Neural cell (in vitro differentiated cells): ENCODE measurements around the gene RPS17. TPM values are rescaled to one million over a fixed set of nuclear protein-coding genes. Genes with fewer than 3 reads are reported as not detected.
A peak's percentile ranks its signal among the peaks of the same experiment; 100 is the strongest.

Source experiments
- H2AFZ ChIP-seq: fragments of 200-600, 300-800 bp; sonication (generic), shearing (Covaris generic); 2 replicates; pipeline ENCODE4 v1.6.0; 2014; ENCODE audit warnings: low read depth, mild to moderate bottlenecking, antibody characterized with exemption, low read length, moderate library complexity
- H3F3A ChIP-seq: fragments of 200-600 bp; shearing (Covaris generic); 2 replicates; pipeline ENCODE4 v1.6.1; 2016; ENCODE audit warnings: mild to moderate bottlenecking, moderate library complexity, mixed read lengths, antibody characterized with exemption, low read length; ENCODE audit not compliant: insufficient read depth, poor library complexity, severe bottlenecking
- H3K27ac ChIP-seq: fragments of 200-600, 300-800 bp; sonication (generic), shearing (Covaris generic); 2 replicates; pipeline ENCODE4 v1.5.1; 2014; ENCODE audit warnings: mild to moderate bottlenecking, low read length, moderate library complexity
- H3K27me3 ChIP-seq: fragments of 300-800, 200-600 bp; sonication (generic), shearing (Covaris generic); 2 replicates; pipeline ENCODE4 v1.6.0; 2014; ENCODE audit warnings: mild to moderate bottlenecking, low read depth, low read length, moderate library complexity; ENCODE audit not compliant: insufficient read depth
- H3K36me3 ChIP-seq: fragments of 300-800, 200-600 bp; sonication (generic), shearing (Covaris generic); 2 replicates; pipeline ENCODE4 v1.5.1; 2014; ENCODE audit warnings: mild to moderate bottlenecking, antibody characterized with exemption, low read length, moderate library complexity; ENCODE audit not compliant: insufficient read depth
- H3K4me2 ChIP-seq: fragments of 300-800, 200-600 bp; sonication (generic), shearing (Covaris generic); 2 replicates; pipeline ENCODE4 v1.6.0; 2014; ENCODE audit warnings: mild to moderate bottlenecking, low read length
- H3K4me3 ChIP-seq: fragments of 300-800, 200-600 bp; sonication (generic), shearing (Covaris generic); 2 replicates; pipeline ENCODE4 v1.5.1; 2014; ENCODE audit warnings: mild to moderate bottlenecking, low read length, moderate library complexity
- H3K79me2 ChIP-seq: fragments of 200-600 bp; shearing (Covaris generic); replicated peaks from 2 replicates; pipeline ENCODE4 v1.6.0; 2014; ENCODE audit warnings: mild to moderate bottlenecking, low read length, moderate library complexity; ENCODE audit not compliant: insufficient read depth
- H3K9ac ChIP-seq: fragments of 300-800, 200-600 bp; sonication (generic), shearing (Covaris generic); 2 replicates; pipeline ENCODE4 v1.6.1; 2016; ENCODE audit warnings: mild to moderate bottlenecking, low read length, mixed read lengths
- H3K9me2 ChIP-seq: fragments of 200-600 bp; shearing (Covaris generic); 2 replicates; pipeline ENCODE4 v1.6.1; 2016; ENCODE audit warnings: mild to moderate bottlenecking, low read length, mixed read lengths; ENCODE audit not compliant: insufficient read depth
- H3K9me3 ChIP-seq: fragments of 200-600, 300-800 bp; sonication (generic), shearing (Covaris generic); 2 replicates; pipeline ENCODE4 v1.6.1; 2016; ENCODE audit warnings: mild to moderate bottlenecking, mixed run types, low read length, moderate library complexity, mixed read lengths
- H4K20me1 ChIP-seq: fragments of 200-600 bp; shearing (Covaris generic); 2 replicates; pipeline ENCODE4 v1.6.1; 2016; ENCODE audit warnings: mild to moderate bottlenecking, mixed run types; ENCODE audit not compliant: insufficient read depth
- EP300 ChIP-seq: fragments of 450-650 bp; conservative IDR thresholded peaks from 2 replicates; pipeline ENCODE4 v1.6.1; 2014; ENCODE audit warnings: antibody characterized with exemption, mild to moderate bottlenecking, moderate library complexity; ENCODE audit not compliant: poor library complexity, severe bottlenecking
- EZH2 ChIP-seq: fragments of 200-600, 300-800 bp; shearing (Covaris generic), sonication (generic); IDR thresholded peaks from 2 replicates; pipeline ENCODE4 v1.6.1; 2014; ENCODE audit warnings: antibody characterized with exemption, low read length, borderline replicate concordance, mild to moderate bottlenecking; ENCODE audit not compliant: insufficient read depth, poor library complexity, severe bottlenecking
- MXI1 ChIP-seq: fragments of 450-650 bp; conservative IDR thresholded peaks from 2 replicates; pipeline ENCODE4 v1.6.1; 2014; ENCODE audit warnings: antibody characterized with exemption, mild to moderate bottlenecking; ENCODE audit not compliant: poor library complexity, severe bottlenecking
- POLR2AphosphoS5 ChIP-seq: IDR thresholded peaks from 2 replicates; pipeline ENCODE4 v1.6.1; 2012
- RAD21 ChIP-seq: fragments of 450-650 bp; conservative IDR thresholded peaks from 2 replicates; pipeline ENCODE4 v1.6.1; 2014; ENCODE audit warnings: antibody characterized with exemption, mild to moderate bottlenecking, moderate library complexity
- SMC3 ChIP-seq: fragments of 450-650 bp; conservative IDR thresholded peaks from 2 replicates; pipeline ENCODE4 v1.6.1; 2014; ENCODE audit warnings: antibody characterized with exemption, mild to moderate bottlenecking, moderate library complexity; ENCODE audit not compliant: poor library complexity
- polyA plus RNA-seq: library from polyadenylated mRNA; depleted of rRNA; stranded (reverse); fragments of >200 nt; gene quantifications from 2 replicates; pipeline ENCODE4 v1.2.3, GENCODE V29; 2014
- TF ChIP-seq, protein P1 (sequence below): IDR thresholded peaks from 2 replicates; pipeline ENCODE4 v1.6.1; 2012; ENCODE audit warnings: borderline replicate concordance
- TF ChIP-seq, protein P2 (sequence below): fragments of 450-650 bp; IDR thresholded peaks from 2 replicates; pipeline ENCODE4 v1.5.1; 2014; ENCODE audit warnings: antibody characterized with exemption, mild to moderate bottlenecking, moderate library complexity; ENCODE audit not compliant: poor library complexity, severe bottlenecking

The RPS17 gene
- polyA plus RNA-seq, 1 donor from 2014 or later = 2,561 TPM

DNA sequence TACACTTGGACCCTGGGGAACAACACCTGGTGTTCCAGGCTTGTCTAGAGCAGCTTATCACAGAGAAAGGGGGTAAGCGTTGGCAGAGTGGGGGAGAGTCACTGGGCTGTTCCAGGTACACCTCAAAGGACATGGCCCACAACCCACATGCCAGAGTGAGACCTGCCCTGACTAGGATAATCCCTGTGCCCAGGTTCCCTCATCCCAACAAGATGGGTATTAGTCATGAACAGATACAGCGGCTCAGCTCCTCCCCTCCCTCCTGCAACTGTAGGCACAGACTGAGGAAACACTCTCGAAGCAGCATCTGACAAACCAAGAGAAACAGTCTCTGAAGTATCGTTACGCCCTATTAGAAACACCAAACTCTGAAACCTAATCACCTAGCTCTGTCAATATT lies 32.1 kb upstream of the RPS17 start:
- Histone ChIP-seq H3K36me3 (no peaks in the 10 kb centered on the region), H3F3A (no peaks in the 10 kb centered on the region), H2AFZ (no peak overlapping the region), H3K4me2 (no peak overlapping the region), H3K9ac (peak overlapping the region; percentile 59), H3K27me3 (no peaks in the 10 kb centered on the region), H3K79me2 (no peaks in the 10 kb centered on the region), H3K4me3 (no peak overlapping the region), H3K9me2 (no peaks in the 10 kb centered on the region), H4K20me1 (no peaks in the 10 kb centered on the region), H3K9me3 (no peaks in the 10 kb centered on the region), H3K27ac (no peak overlapping the region)
- TF ChIP-seq, protein P1, sequence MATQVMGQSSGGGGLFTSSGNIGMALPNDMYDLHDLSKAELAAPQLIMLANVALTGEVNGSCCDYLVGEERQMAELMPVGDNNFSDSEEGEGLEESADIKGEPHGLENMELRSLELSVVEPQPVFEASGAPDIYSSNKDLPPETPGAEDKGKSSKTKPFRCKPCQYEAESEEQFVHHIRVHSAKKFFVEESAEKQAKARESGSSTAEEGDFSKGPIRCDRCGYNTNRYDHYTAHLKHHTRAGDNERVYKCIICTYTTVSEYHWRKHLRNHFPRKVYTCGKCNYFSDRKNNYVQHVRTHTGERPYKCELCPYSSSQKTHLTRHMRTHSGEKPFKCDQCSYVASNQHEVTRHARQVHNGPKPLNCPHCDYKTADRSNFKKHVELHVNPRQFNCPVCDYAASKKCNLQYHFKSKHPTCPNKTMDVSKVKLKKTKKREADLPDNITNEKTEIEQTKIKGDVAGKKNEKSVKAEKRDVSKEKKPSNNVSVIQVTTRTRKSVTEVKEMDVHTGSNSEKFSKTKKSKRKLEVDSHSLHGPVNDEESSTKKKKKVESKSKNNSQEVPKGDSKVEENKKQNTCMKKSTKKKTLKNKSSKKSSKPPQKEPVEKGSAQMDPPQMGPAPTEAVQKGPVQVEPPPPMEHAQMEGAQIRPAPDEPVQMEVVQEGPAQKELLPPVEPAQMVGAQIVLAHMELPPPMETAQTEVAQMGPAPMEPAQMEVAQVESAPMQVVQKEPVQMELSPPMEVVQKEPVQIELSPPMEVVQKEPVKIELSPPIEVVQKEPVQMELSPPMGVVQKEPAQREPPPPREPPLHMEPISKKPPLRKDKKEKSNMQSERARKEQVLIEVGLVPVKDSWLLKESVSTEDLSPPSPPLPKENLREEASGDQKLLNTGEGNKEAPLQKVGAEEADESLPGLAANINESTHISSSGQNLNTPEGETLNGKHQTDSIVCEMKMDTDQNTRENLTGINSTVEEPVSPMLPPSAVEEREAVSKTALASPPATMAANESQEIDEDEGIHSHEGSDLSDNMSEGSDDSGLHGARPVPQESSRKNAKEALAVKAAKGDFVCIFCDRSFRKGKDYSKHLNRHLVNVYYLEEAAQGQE = no peak
- TF ChIP-seq MXI1 (no peak), RAD21 (no peak)
- TF ChIP-seq, protein P2, sequence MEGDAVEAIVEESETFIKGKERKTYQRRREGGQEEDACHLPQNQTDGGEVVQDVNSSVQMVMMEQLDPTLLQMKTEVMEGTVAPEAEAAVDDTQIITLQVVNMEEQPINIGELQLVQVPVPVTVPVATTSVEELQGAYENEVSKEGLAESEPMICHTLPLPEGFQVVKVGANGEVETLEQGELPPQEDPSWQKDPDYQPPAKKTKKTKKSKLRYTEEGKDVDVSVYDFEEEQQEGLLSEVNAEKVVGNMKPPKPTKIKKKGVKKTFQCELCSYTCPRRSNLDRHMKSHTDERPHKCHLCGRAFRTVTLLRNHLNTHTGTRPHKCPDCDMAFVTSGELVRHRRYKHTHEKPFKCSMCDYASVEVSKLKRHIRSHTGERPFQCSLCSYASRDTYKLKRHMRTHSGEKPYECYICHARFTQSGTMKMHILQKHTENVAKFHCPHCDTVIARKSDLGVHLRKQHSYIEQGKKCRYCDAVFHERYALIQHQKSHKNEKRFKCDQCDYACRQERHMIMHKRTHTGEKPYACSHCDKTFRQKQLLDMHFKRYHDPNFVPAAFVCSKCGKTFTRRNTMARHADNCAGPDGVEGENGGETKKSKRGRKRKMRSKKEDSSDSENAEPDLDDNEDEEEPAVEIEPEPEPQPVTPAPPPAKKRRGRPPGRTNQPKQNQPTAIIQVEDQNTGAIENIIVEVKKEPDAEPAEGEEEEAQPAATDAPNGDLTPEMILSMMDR = no peak

DNA sequence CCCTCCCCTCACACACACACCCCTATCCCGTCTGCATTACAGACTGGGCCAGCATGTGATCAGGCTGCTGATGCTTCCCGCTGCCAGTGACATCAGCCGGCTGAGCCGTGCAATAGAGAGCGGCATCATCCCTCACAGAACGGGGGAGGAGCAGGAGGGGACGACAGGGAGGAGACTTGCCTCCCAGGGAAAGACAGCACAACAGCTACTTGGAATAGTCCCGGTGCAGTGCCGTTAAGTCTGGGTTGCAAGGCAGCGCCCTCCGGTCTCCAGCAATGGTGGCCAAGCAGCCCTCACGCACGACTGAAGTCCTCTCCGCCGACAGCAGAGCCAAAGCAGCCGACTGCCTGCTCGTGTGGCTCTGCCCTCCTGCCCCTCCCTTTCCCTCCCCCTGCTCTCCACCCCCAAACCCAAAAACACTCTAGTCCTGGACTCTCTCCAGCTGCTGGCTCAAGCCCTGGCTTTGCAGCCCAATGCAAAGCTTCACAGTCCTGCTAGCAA lies 31.5 kb upstream of the RPS17 start:
- H3K27ac ChIP-seq = no peak overlapping the region
- no peaks in the 10 kb centered on the region for H3K27me3 ChIP-seq
- no peaks in the 10 kb centered on the region for H3K9me3 ChIP-seq
- H3K4me2 ChIP-seq = peak overlapping the region; percentile 62
- H3K36me3 ChIP-seq = no peaks in the 10 kb centered on the region
- H2AFZ ChIP-seq = peak overlapping the region; percentile 56
- no peaks in the 10 kb centered on the region for H4K20me1 ChIP-seq
- peak overlapping the region; percentile 59 for H3K4me3 ChIP-seq
- H3K79me2 ChIP-seq = no peaks in the 10 kb centered on the region
- no peaks in the 10 kb centered on the region for H3F3A ChIP-seq
- TF ChIP-seq SMC3 (no peak), EZH2 (no peak), POLR2AphosphoS5 (peak; percentile 69), MXI1 (no peak), RAD21 (peak; percentile 11), EP300 (peak; percentile 13)
- TF ChIP-seq, protein P2 = no peak
- TF ChIP-seq, protein P1 = peak; percentile 31
- no peaks in the 10 kb centered on the region for H3K9me2 ChIP-seq
- H3K9ac ChIP-seq = peak overlapping the region; percentile 59
